ENCODE measurements around the gene SRC.
"Not testable (repeated sequence)": the region's sequence is repeated elsewhere in the genome, so short reads cannot be mapped to it uniquely, and the experiment has no call there.

The SRC gene

GRCh38 chr20:37361336-37361735 lies 15.4 kb downstream of the SRC start:
- in situ Hi-C loops (cut with MboI; ENCODE audit: low sequenced_read_pairs), result no loop called here

GRCh38 chr20:37362231-37362792 lies 16.4 kb downstream of the SRC start:
- in situ Hi-C loops (cut with MboI; ENCODE audit: low sequenced_read_pairs), result no loop called here

GRCh38 chr20:37362821-37363220 lies 16.9 kb downstream of the SRC start:
- in situ Hi-C loops (cut with MboI; ENCODE audit: low sequenced_read_pairs), result no loop called here

GRCh38 chr20:37363221-37364012 lies 17.5 kb downstream of the SRC start:
- in situ Hi-C loops (cut with MboI; ENCODE audit: low sequenced_read_pairs), result no loop called here

GRCh38 chr20:37364013-37364926 lies 18.3 kb downstream of the SRC start:
- in situ Hi-C loops (cut with MboI; ENCODE audit: low sequenced_read_pairs), result no loop called here

GRCh38 chr20:37364927-37365272 lies 19.0 kb downstream of the SRC start:
- in situ Hi-C loops (cut with MboI; ENCODE audit: low sequenced_read_pairs), result no loop called here

GRCh38 chr20:37365760-37366638 lies 20.1 kb downstream of the SRC start:
- in situ Hi-C loops (cut with MboI; ENCODE audit: low sequenced_read_pairs), result no loop called here

GRCh38 chr20:37366743-37367142 lies 20.8 kb downstream of the SRC start:
- in situ Hi-C loops (cut with MboI; ENCODE audit: low sequenced_read_pairs), result no loop called here

- in situ Hi-C loops (cut with MboI; ENCODE audit: low sequenced_read_pairs), result no loop called here
Observed at GRCh38 chr20:37369846-37370245, 23.9 kb downstream of the SRC start.

GRCh38 chr20:37371845-37372244 lies 25.9 kb downstream of the SRC start:
- in situ Hi-C loops (cut with MboI; ENCODE audit: low sequenced_read_pairs), result not testable (repeated sequence)

GRCh38 chr20:37372441-37372840 lies 26.5 kb downstream of the SRC start:
- in situ Hi-C loops (cut with MboI; ENCODE audit: low sequenced_read_pairs), result no loop called here

GRCh38 chr20:37373020-37373598 lies 27.2 kb downstream of the SRC start:
- in situ Hi-C loops (cut with MboI; ENCODE audit: low sequenced_read_pairs), result no loop called here

GRCh38 chr20:37375227-37375626 lies 29.3 kb downstream of the SRC start:
- in situ Hi-C loops (cut with MboI; ENCODE audit: low sequenced_read_pairs), result no loop called here

- in situ Hi-C loops (cut with MboI; ENCODE audit: low sequenced_read_pairs), result no loop called here
Observed at GRCh38 chr20:37376324-37376723, 30.4 kb downstream of the SRC start.

GRCh38 chr20:37376791-37377190 lies 30.9 kb downstream of the SRC start:
- in situ Hi-C loops (cut with MboI; ENCODE audit: low sequenced_read_pairs), result no loop called here

- in situ Hi-C loops (cut with MboI; ENCODE audit: low sequenced_read_pairs), result no loop called here
Observed at GRCh38 chr20:37377346-37378081, 31.6 kb downstream of the SRC start.

- in situ Hi-C loops (cut with MboI; ENCODE audit: low sequenced_read_pairs), result no loop called here
Observed at GRCh38 chr20:37378420-37378784, 32.5 kb downstream of the SRC start.

- in situ Hi-C loops (cut with MboI; ENCODE audit: low sequenced_read_pairs), result no loop called here
Observed at GRCh38 chr20:37378785-37379598, 33.1 kb downstream of the SRC start.
